Hepatocyte (in vitro differentiated cells): ENCODE measurements around the gene POLR3C.

Experiments
- EZH2 ChIP-seq: fragments of 200-600 bp; sonication (generic); IDR thresholded peaks from 2 replicates; pipeline ENCODE4 v1.6.1; 2016; ENCODE audit warnings: antibody characterized with exemption, mild to moderate bottlenecking, borderline replicate concordance
- EZH2phosphoT487 ChIP-seq: fragments of 200-600 bp; sonication (generic); IDR thresholded peaks from one replicate; pipeline ENCODE4 v1.6.1; 2018; ENCODE audit warnings: antibody characterized with exemption, mild to moderate bottlenecking, low read depth, moderate library complexity; ENCODE audit not compliant: unreplicated experiment, severe bottlenecking
- TF ChIP-seq, protein P1 (sequence below): fragments of 200-600 bp; sonication (generic); IDR thresholded peaks from 2 replicates; pipeline ENCODE4 v1.5.1; 2016; ENCODE audit warnings: antibody characterized with exemption, mild to moderate bottlenecking; ENCODE audit not compliant: poor library complexity

DNA sequence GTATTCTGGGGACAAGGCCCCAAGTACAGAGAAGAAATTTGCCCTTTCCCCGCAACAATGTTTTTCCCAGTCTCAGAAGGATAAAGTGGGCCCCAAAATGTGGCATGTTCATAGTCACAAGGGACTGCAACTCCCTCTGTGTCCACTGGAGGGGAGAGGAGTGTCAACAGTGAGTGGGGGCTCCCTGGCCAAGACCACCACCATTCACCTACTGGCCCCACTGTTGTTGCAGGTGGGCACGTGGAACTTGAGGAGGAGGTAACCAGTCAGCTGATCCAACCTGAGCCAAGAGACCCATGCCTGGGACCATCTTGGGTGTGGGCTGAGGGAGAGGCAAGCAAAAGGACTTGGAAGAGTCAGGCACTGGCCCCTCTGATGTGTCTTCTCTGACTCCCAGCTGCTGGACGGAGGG is 22.2 kb downstream of the POLR3C start:
- TF ChIP-seq, protein P1, sequence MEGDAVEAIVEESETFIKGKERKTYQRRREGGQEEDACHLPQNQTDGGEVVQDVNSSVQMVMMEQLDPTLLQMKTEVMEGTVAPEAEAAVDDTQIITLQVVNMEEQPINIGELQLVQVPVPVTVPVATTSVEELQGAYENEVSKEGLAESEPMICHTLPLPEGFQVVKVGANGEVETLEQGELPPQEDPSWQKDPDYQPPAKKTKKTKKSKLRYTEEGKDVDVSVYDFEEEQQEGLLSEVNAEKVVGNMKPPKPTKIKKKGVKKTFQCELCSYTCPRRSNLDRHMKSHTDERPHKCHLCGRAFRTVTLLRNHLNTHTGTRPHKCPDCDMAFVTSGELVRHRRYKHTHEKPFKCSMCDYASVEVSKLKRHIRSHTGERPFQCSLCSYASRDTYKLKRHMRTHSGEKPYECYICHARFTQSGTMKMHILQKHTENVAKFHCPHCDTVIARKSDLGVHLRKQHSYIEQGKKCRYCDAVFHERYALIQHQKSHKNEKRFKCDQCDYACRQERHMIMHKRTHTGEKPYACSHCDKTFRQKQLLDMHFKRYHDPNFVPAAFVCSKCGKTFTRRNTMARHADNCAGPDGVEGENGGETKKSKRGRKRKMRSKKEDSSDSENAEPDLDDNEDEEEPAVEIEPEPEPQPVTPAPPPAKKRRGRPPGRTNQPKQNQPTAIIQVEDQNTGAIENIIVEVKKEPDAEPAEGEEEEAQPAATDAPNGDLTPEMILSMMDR, result peak; percentile 57
- no peak for TF ChIP-seq EZH2phosphoT487
- TF ChIP-seq EZH2, result no peak
